ENCODE results near the gene LTB4R2.

Gene LTB4R2

GRCh38 chr14:24313913-24314312 lies 4.0 kb downstream of the LTB4R2 start:
- H3K4me1 ChIP-seq (ENCODE audit: control insufficient read depth, insufficient read depth, low read length) = no peaks in the 10 kb centered on the region
- ChIA-PET POLR2A (no interaction called here), CTCF (interaction anchor here (1.0 to 1.3 kb wide), 3 partner anchors 17 to 118 kb away, joined by 3 to 5 read pairs (median 4); no protein-coding TSS in a partner anchor)
- H3K36me3 ChIP-seq (ENCODE audit: control insufficient read depth in 2 of 2, insufficient read depth in 1 of 2, low read length in 2 of 2) = peaks cover 0 to 42% of the 10 kb centered on the region in 2 experiments; a peak in 1 of 3 replicates
- no peaks in the 10 kb centered on the region for H3K9me3 ChIP-seq (ENCODE audit: control insufficient read depth, insufficient read depth, low read depth, low read length)
- no peak overlapping the region for H3K27ac ChIP-seq (ENCODE audit: extremely low read depth, low read depth, low read length)
- H3K4me3 ChIP-seq (ENCODE audit: low read depth, low read length) = no peak overlapping the region
- TF ChIP-seq ZNF555 (tag by site-specific recombination; conservative IDR thresholded peaks at IDR 0.05) (no peak), ZNF629 (tag by site-specific recombination; IDR thresholded peaks at IDR 0.05) (no peak), ZNF175 (tag by site-specific recombination; IDR thresholded peaks at IDR 0.05) (no peak), ZNF169 (tag by site-specific recombination; IDR thresholded peaks at IDR 0.05) (no peak), ZNF571 (tag by site-specific recombination; IDR thresholded peaks at IDR 0.05) (no peak), ZNF626 (tag by site-specific recombination; IDR thresholded peaks at IDR 0.05) (no peak), ZNF148 (tag by site-specific recombination; IDR thresholded peaks at IDR 0.05; ENCODE audit: borderline replicate concordance) (no peak), PRDM1 (tag by site-specific recombination; IDR thresholded peaks at IDR 0.05) (no peak), GLIS2 (tag by site-specific recombination; IDR thresholded peaks at IDR 0.05) (no peak), ZNF302 (tag by site-specific recombination; IDR thresholded peaks at IDR 0.05; ENCODE audit: low read depth) (no peak), ZNF670 (tag by site-specific recombination; IDR thresholded peaks at IDR 0.05; ENCODE audit: low read depth) (no peak), ZSCAN30 (tag by site-specific recombination; IDR thresholded peaks at IDR 0.05) (no peak), SCRT1 (tag by site-specific recombination; IDR thresholded peaks at IDR 0.05; ENCODE audit: borderline replicate concordance) (no peak), ZNF76 (tag by site-specific recombination; IDR thresholded peaks at IDR 0.05; ENCODE audit: borderline replicate concordance, low read depth) (no peak)

DNA sequence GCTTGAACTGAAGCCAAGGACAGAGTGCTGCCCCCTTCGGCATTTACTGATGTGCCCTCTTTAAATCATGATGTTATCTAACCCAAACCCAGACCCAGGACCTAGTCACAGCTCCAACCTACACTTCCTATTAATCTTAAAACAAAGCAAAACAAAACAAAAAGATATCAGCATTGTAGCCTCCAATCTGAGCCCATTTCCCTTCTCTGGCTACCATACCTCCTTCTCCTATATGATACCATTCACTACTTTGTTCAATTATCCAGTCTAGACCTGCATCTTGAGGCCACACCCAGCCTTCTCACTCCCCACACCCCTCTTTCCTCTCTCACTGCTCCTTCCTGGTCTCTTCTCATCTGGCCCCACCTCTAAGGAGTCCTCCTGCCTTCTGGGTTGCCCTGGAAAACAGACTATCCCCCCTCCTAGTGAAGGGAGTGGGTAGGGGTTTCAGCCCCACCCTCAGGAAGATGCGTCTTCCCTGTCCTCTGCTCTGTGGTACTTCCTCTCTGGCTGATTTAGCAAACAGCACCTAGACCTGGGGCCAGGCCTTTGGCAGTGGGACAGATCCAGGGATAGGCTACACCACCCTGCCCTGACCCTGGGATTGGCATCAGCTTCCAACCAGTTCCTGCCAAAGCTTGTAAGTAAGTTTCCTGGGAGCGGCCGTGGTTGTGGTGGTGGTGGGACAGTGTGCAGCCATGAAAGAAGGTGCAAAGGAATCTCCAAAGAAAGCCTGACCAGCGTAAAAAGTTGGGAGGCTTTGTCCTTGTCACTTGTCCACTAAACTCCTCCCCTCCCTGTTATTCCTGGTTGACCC lies 4.6 kb downstream of the LTB4R2 start:
- no peak overlapping the region for H3K4me3 ChIP-seq (ENCODE audit: low read depth, low read length)
- ChIA-PET POLR2A (interaction anchor here (0.6 kb wide), 1 partner anchor 8 kb away, joined by 3 read pairs; no protein-coding TSS in a partner anchor), CTCF (interaction anchor here (0.7 to 1.3 kb wide), 3 partner anchors 12 to 19 kb away, joined by 3 to 5 read pairs (median 3); no protein-coding TSS in a partner anchor)
- H3K9me3 ChIP-seq (ENCODE audit: control insufficient read depth, insufficient read depth, low read depth, low read length) = no peaks in the 10 kb centered on the region
- TF ChIP-seq ZNF37A (tag by site-specific recombination; IDR thresholded peaks at IDR 0.05) (no peak), KLF1 (tag by site-specific recombination; IDR thresholded peaks at IDR 0.05) (peak; percentile 86)
- H3K27ac ChIP-seq (ENCODE audit: extremely low read depth, low read depth, low read length) = no peak overlapping the region
- no peaks in the 10 kb centered on the region for H3K4me1 ChIP-seq (ENCODE audit: control insufficient read depth, insufficient read depth, low read length)
- peaks cover 0 to 35% of the 10 kb centered on the region in 2 experiments; a peak in 1 of 3 replicates for H3K36me3 ChIP-seq (ENCODE audit: control insufficient read depth in 2 of 2, insufficient read depth in 1 of 2, low read length in 2 of 2)

DNA sequence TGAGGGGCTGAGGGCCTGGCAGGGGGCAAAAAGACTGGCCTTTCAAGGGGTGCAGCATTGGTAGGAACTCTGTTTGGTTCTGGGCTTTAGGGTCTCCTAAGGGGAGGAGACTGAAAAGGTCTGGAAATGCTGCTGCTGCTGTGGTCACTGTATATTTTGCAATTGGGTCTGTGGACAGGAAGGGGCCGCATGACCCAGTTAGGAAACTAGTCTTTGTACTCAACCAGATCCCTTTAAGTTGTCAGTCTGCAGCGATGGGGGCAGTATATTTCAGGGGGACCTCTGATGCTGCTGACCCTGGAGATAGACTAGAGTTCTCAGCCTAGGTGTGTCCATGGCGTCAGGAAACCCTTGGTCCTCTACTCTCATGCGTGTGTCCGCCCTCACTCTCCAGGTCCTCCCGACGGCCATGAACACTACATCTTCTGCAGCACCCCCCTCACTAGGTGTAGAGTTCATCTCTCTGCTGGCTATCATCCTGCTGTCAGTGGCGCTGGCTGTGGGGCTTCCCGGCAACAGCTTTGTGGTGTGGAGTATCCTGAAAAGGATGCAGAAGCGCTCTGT lies 5.4 kb downstream of the LTB4R2 start:
- ChIA-PET CTCF (interaction anchor here (0.6 to 0.7 kb wide), 2 partner anchors 44 to 116 kb away, joined by 3 to 5 read pairs; no protein-coding TSS in a partner anchor), POLR2A (no interaction called here)
- no peak overlapping the region for H3K27ac ChIP-seq (ENCODE audit: extremely low read depth, low read depth, low read length)
- H3K4me3 ChIP-seq (ENCODE audit: low read depth, low read length) = no peak overlapping the region
- H3K4me1 ChIP-seq (ENCODE audit: control insufficient read depth, insufficient read depth, low read length) = no peaks in the 10 kb centered on the region
- H3K9me3 ChIP-seq (ENCODE audit: control insufficient read depth, insufficient read depth, low read depth, low read length) = no peaks in the 10 kb centered on the region
- peaks cover 0 to 28% of the 10 kb centered on the region in 2 experiments; a peak in 1 of 3 replicates for H3K36me3 ChIP-seq (ENCODE audit: control insufficient read depth in 2 of 2, insufficient read depth in 1 of 2, low read length in 2 of 2)
- TF ChIP-seq HOXC10 (CRISPR knock-in tag; IDR thresholded peaks at IDR 0.05) (no peak), ZBTB20 (tag by site-specific recombination; IDR thresholded peaks at IDR 0.05) (no peak), ZNF473 (tag by site-specific recombination; IDR thresholded peaks at IDR 0.05) (no peak), ZSCAN16 (tag by site-specific recombination; IDR thresholded peaks at IDR 0.05) (no peak), ZNF132 (tag by site-specific recombination; IDR thresholded peaks at IDR 0.05; ENCODE audit: borderline replicate concordance) (no peak), ZNF133 (tag by site-specific recombination; IDR thresholded peaks at IDR 0.05) (no peak)
- TF ChIP-seq, protein P1, sequence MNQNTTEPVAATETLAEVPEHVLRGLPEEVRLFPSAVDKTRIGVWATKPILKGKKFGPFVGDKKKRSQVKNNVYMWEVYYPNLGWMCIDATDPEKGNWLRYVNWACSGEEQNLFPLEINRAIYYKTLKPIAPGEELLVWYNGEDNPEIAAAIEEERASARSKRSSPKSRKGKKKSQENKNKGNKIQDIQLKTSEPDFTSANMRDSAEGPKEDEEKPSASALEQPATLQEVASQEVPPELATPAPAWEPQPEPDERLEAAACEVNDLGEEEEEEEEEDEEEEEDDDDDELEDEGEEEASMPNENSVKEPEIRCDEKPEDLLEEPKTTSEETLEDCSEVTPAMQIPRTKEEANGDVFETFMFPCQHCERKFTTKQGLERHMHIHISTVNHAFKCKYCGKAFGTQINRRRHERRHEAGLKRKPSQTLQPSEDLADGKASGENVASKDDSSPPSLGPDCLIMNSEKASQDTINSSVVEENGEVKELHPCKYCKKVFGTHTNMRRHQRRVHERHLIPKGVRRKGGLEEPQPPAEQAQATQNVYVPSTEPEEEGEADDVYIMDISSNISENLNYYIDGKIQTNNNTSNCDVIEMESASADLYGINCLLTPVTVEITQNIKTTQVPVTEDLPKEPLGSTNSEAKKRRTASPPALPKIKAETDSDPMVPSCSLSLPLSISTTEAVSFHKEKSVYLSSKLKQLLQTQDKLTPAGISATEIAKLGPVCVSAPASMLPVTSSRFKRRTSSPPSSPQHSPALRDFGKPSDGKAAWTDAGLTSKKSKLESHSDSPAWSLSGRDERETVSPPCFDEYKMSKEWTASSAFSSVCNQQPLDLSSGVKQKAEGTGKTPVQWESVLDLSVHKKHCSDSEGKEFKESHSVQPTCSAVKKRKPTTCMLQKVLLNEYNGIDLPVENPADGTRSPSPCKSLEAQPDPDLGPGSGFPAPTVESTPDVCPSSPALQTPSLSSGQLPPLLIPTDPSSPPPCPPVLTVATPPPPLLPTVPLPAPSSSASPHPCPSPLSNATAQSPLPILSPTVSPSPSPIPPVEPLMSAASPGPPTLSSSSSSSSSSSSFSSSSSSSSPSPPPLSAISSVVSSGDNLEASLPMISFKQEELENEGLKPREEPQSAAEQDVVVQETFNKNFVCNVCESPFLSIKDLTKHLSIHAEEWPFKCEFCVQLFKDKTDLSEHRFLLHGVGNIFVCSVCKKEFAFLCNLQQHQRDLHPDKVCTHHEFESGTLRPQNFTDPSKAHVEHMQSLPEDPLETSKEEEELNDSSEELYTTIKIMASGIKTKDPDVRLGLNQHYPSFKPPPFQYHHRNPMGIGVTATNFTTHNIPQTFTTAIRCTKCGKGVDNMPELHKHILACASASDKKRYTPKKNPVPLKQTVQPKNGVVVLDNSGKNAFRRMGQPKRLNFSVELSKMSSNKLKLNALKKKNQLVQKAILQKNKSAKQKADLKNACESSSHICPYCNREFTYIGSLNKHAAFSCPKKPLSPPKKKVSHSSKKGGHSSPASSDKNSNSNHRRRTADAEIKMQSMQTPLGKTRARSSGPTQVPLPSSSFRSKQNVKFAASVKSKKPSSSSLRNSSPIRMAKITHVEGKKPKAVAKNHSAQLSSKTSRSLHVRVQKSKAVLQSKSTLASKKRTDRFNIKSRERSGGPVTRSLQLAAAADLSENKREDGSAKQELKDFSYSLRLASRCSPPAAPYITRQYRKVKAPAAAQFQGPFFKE (tag by site-specific recombination; IDR thresholded peaks at IDR 0.05; ENCODE audit: borderline replicate concordance) = no peak
